ENCODE measurements around the gene IL1RAP.

DNA sequence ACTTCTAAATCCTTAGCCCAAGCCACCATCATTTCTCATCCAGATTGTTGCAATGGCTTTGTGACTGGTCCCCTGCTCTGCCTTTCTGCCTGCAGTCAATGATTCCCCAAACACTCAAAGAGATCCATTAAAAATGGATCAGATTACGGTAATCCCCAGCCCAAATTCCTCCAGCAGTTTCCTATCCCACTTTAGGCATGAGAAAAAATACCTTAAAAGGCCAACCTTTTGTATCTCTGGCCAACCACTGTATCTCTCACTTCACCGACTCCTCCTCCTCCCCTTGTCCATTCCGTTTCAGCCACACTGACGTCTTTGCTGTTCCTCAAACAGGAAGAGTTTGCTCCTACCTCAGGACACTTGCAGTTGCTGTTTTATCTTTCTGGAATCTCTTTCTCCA, 20.9 kb upstream of the IL1RAP start:
- TF ChIP-seq POLR2A (IDR thresholded peaks at IDR 0.05) (no peak), POLR2AphosphoS5 (IDR thresholded peaks at IDR 0.05) (no peak), EP300 (IDR thresholded peaks at IDR 0.05; ENCODE audit: low read depth) (no peak)
- TF ChIP-seq, protein P1, sequence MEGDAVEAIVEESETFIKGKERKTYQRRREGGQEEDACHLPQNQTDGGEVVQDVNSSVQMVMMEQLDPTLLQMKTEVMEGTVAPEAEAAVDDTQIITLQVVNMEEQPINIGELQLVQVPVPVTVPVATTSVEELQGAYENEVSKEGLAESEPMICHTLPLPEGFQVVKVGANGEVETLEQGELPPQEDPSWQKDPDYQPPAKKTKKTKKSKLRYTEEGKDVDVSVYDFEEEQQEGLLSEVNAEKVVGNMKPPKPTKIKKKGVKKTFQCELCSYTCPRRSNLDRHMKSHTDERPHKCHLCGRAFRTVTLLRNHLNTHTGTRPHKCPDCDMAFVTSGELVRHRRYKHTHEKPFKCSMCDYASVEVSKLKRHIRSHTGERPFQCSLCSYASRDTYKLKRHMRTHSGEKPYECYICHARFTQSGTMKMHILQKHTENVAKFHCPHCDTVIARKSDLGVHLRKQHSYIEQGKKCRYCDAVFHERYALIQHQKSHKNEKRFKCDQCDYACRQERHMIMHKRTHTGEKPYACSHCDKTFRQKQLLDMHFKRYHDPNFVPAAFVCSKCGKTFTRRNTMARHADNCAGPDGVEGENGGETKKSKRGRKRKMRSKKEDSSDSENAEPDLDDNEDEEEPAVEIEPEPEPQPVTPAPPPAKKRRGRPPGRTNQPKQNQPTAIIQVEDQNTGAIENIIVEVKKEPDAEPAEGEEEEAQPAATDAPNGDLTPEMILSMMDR (IDR thresholded peaks at IDR 0.05) = no peak
